Measurements from ENCODE around the gene RALGAPB. TPM values are rescaled to one million over a fixed set of nuclear protein-coding genes. Genes with fewer than 3 reads are reported as not detected.

RALGAPB gene
- total RNA-seq, 2 experiments from 2014 or later = 19.0 to 42.9 TPM

GRCh38 chr20:38447931-38448675 lies 24.5 kb upstream of the RALGAPB start:
- BruUV-seq (replicated peaks) = no TSS peak
- intact Hi-C loops (cut with micrococcal nuclease; ENCODE audit: unreplicated experiment) = loop anchor here (1.0 to 10.0 kb wide), 2 partner anchors 24 to 517 kb away; partner anchors contain the start of genes DHX35 and RALGAPB
- POLR2A ChIA-PET = interaction anchor here (0.8 to 2.8 kb wide), 4 partner anchors 9 to 24 kb away, joined by 3 to 27 read pairs (median 16); partner anchors contain the start of genes RALGAPB and SNHG17

GRCh38 chr20:38449046-38449445 lies 23.6 kb upstream of the RALGAPB start:
- Histone ChIP-seq H2AFZ (ENCODE audit: low read length) (no peak overlapping the region), H3K4me3 (ENCODE audit: low read depth, low read length, poor library complexity, severe bottlenecking) (no peak overlapping the region), H3K36me3 (ENCODE audit: insufficient read depth, low read length) (peaks cover 33% of the 10 kb centered on the region), H3K9me2 (ENCODE audit: insufficient read depth, low read length) (no peaks in the 10 kb centered on the region), H3K27ac (ENCODE audit: low read depth, low read length, poor library complexity, severe bottlenecking) (peak overlapping the region; percentile 69), H3K4me2 (ENCODE audit: low read length) (peak overlapping the region; percentile 82), H3K79me2 (ENCODE audit: insufficient read depth, low read depth, low read length) (peaks cover 14% of the 10 kb centered on the region; the same call in 1 of the 2 replicates), H4K20me1 (ENCODE audit: insufficient read depth, low read length) (no peaks in the 10 kb centered on the region), H3K9me3 (ENCODE audit: low read length) (no peaks in the 10 kb centered on the region), H3K4me1 (ENCODE audit: insufficient read depth, low read length, poor library complexity, severe bottlenecking) (peaks cover 42% of the 10 kb centered on the region)
- intact Hi-C loops (cut with micrococcal nuclease; ENCODE audit: unreplicated experiment) = loop anchor here (10.0 kb wide), 1 partner anchor 516 kb away; the partner anchor contains the start of gene DHX35
- no peak for TF ChIP-seq EZH2phosphoT487 (IDR thresholded peaks at IDR 0.05; ENCODE audit: borderline replicate concordance, low read depth, low read length)
- TF ChIP-seq, protein P1, sequence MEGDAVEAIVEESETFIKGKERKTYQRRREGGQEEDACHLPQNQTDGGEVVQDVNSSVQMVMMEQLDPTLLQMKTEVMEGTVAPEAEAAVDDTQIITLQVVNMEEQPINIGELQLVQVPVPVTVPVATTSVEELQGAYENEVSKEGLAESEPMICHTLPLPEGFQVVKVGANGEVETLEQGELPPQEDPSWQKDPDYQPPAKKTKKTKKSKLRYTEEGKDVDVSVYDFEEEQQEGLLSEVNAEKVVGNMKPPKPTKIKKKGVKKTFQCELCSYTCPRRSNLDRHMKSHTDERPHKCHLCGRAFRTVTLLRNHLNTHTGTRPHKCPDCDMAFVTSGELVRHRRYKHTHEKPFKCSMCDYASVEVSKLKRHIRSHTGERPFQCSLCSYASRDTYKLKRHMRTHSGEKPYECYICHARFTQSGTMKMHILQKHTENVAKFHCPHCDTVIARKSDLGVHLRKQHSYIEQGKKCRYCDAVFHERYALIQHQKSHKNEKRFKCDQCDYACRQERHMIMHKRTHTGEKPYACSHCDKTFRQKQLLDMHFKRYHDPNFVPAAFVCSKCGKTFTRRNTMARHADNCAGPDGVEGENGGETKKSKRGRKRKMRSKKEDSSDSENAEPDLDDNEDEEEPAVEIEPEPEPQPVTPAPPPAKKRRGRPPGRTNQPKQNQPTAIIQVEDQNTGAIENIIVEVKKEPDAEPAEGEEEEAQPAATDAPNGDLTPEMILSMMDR (conservative IDR thresholded peaks at IDR 0.05; ENCODE audit: low read length) = no peak
- ChIA-PET POLR2A (interaction anchor here (2.6 kb wide), 1 partner anchor 24 kb away, joined by 22 read pairs; the partner anchor contains the start of gene RALGAPB), CTCF (ENCODE audit: unreplicated experiment) (no interaction called here)
- no peak for DNase-seq (ENCODE audit: low spot score)
- no TSS peak for BruUV-seq (replicated peaks)

More at GRCh38 chr20:38447931-38448675, 24.5 kb upstream of the RALGAPB start:
- Histone ChIP-seq H3K4me1 (ENCODE audit: insufficient read depth, low read length, poor library complexity, severe bottlenecking) (peaks cover 32% of the 10 kb centered on the region), H3K9me3 (ENCODE audit: low read length) (no peaks in the 10 kb centered on the region), H3K4me2 (ENCODE audit: low read length) (peak overlapping the region; percentile 82), H2AFZ (ENCODE audit: low read length) (no peak overlapping the region), H3K36me3 (ENCODE audit: insufficient read depth, low read length) (peaks cover 33% of the 10 kb centered on the region), H4K20me1 (ENCODE audit: insufficient read depth, low read length) (no peaks in the 10 kb centered on the region), H3K79me2 (ENCODE audit: insufficient read depth, low read depth, low read length) (peaks cover 14% of the 10 kb centered on the region; the same call in 1 of the 2 replicates), H3K9me2 (ENCODE audit: insufficient read depth, low read length) (no peaks in the 10 kb centered on the region), H3K27ac (ENCODE audit: low read depth, low read length, poor library complexity, severe bottlenecking) (peak overlapping the region; percentile 69), H3K4me3 (ENCODE audit: low read depth, low read length, poor library complexity, severe bottlenecking) (peak overlapping the region; percentile 88)
- CTCF ChIA-PET (ENCODE audit: unreplicated experiment) = interaction anchor here (1.5 to 1.7 kb wide), 2 partner anchors 13 to 25 kb away, joined by 5 to 10 read pairs; partner anchors contain the start of genes RALGAPB and SNHG17
- TF ChIP-seq, protein P1 (conservative IDR thresholded peaks at IDR 0.05; ENCODE audit: low read length) = peak; percentile 50
- TF ChIP-seq EZH2phosphoT487 (IDR thresholded peaks at IDR 0.05; ENCODE audit: borderline replicate concordance, low read depth, low read length) = no peak
- peak; percentile 82 for DNase-seq (ENCODE audit: low spot score)
